Neural cell (in vitro differentiated cells): ENCODE data around the gene POU3F3. TPM values are rescaled to one million over a fixed set of nuclear protein-coding genes. Genes with fewer than 3 reads are reported as not detected.
A peak's percentile ranks its signal among the peaks of the same experiment; 100 is the strongest.

Experiments
- H2AFZ ChIP-seq: fragments of 200-600, 300-800 bp; sonication (generic), shearing (Covaris generic); 2 replicates; pipeline ENCODE4 v1.6.0; 2014; ENCODE audit warnings: low read depth, mild to moderate bottlenecking, antibody characterized with exemption, low read length, moderate library complexity
- H3F3A ChIP-seq: fragments of 200-600 bp; shearing (Covaris generic); 2 replicates; pipeline ENCODE4 v1.6.1; 2016; ENCODE audit warnings: mild to moderate bottlenecking, moderate library complexity, mixed read lengths, antibody characterized with exemption, low read length; ENCODE audit not compliant: insufficient read depth, poor library complexity, severe bottlenecking
- H3K27ac ChIP-seq: fragments of 200-600, 300-800 bp; sonication (generic), shearing (Covaris generic); 2 replicates; pipeline ENCODE4 v1.5.1; 2014; ENCODE audit warnings: mild to moderate bottlenecking, low read length, moderate library complexity
- H3K27me3 ChIP-seq: fragments of 300-800, 200-600 bp; sonication (generic), shearing (Covaris generic); 2 replicates; pipeline ENCODE4 v1.6.0; 2014; ENCODE audit warnings: mild to moderate bottlenecking, low read depth, low read length, moderate library complexity; ENCODE audit not compliant: insufficient read depth
- H3K36me3 ChIP-seq: fragments of 300-800, 200-600 bp; sonication (generic), shearing (Covaris generic); 2 replicates; pipeline ENCODE4 v1.5.1; 2014; ENCODE audit warnings: mild to moderate bottlenecking, antibody characterized with exemption, low read length, moderate library complexity; ENCODE audit not compliant: insufficient read depth
- H3K4me2 ChIP-seq: fragments of 300-800, 200-600 bp; sonication (generic), shearing (Covaris generic); 2 replicates; pipeline ENCODE4 v1.6.0; 2014; ENCODE audit warnings: mild to moderate bottlenecking, low read length
- H3K4me3 ChIP-seq: fragments of 300-800, 200-600 bp; sonication (generic), shearing (Covaris generic); 2 replicates; pipeline ENCODE4 v1.5.1; 2014; ENCODE audit warnings: mild to moderate bottlenecking, low read length, moderate library complexity
- H3K79me2 ChIP-seq: fragments of 200-600 bp; shearing (Covaris generic); replicated peaks from 2 replicates; pipeline ENCODE4 v1.6.0; 2014; ENCODE audit warnings: mild to moderate bottlenecking, low read length, moderate library complexity; ENCODE audit not compliant: insufficient read depth
- H3K9ac ChIP-seq: fragments of 300-800, 200-600 bp; sonication (generic), shearing (Covaris generic); 2 replicates; pipeline ENCODE4 v1.6.1; 2016; ENCODE audit warnings: mild to moderate bottlenecking, low read length, mixed read lengths
- H3K9me2 ChIP-seq: fragments of 200-600 bp; shearing (Covaris generic); 2 replicates; pipeline ENCODE4 v1.6.1; 2016; ENCODE audit warnings: mild to moderate bottlenecking, low read length, mixed read lengths; ENCODE audit not compliant: insufficient read depth
- H3K9me3 ChIP-seq: fragments of 200-600, 300-800 bp; sonication (generic), shearing (Covaris generic); 2 replicates; pipeline ENCODE4 v1.6.1; 2016; ENCODE audit warnings: mild to moderate bottlenecking, mixed run types, low read length, moderate library complexity, mixed read lengths
- H4K20me1 ChIP-seq: fragments of 200-600 bp; shearing (Covaris generic); 2 replicates; pipeline ENCODE4 v1.6.1; 2016; ENCODE audit warnings: mild to moderate bottlenecking, mixed run types; ENCODE audit not compliant: insufficient read depth
- CTCF ChIP-seq: fragments of 450-650 bp; IDR thresholded peaks from 2 replicates; pipeline ENCODE4 v1.5.1; 2014; ENCODE audit warnings: antibody characterized with exemption, mild to moderate bottlenecking, moderate library complexity; ENCODE audit not compliant: poor library complexity, severe bottlenecking
- EP300 ChIP-seq: fragments of 450-650 bp; conservative IDR thresholded peaks from 2 replicates; pipeline ENCODE4 v1.6.1; 2014; ENCODE audit warnings: antibody characterized with exemption, mild to moderate bottlenecking, moderate library complexity; ENCODE audit not compliant: poor library complexity, severe bottlenecking
- EZH2 ChIP-seq: fragments of 200-600, 300-800 bp; shearing (Covaris generic), sonication (generic); IDR thresholded peaks from 2 replicates; pipeline ENCODE4 v1.6.1; 2014; ENCODE audit warnings: antibody characterized with exemption, low read length, borderline replicate concordance, mild to moderate bottlenecking; ENCODE audit not compliant: insufficient read depth, poor library complexity, severe bottlenecking
- MXI1 ChIP-seq: fragments of 450-650 bp; conservative IDR thresholded peaks from 2 replicates; pipeline ENCODE4 v1.6.1; 2014; ENCODE audit warnings: antibody characterized with exemption, mild to moderate bottlenecking; ENCODE audit not compliant: poor library complexity, severe bottlenecking
- POLR2AphosphoS5 ChIP-seq: IDR thresholded peaks from 2 replicates; pipeline ENCODE4 v1.6.1; 2012
- RAD21 ChIP-seq: fragments of 450-650 bp; conservative IDR thresholded peaks from 2 replicates; pipeline ENCODE4 v1.6.1; 2014; ENCODE audit warnings: antibody characterized with exemption, mild to moderate bottlenecking, moderate library complexity
- REST ChIP-seq: IDR thresholded peaks from 2 replicates; pipeline ENCODE4 v1.6.1; 2012; ENCODE audit warnings: borderline replicate concordance
- SMC3 ChIP-seq: fragments of 450-650 bp; conservative IDR thresholded peaks from 2 replicates; pipeline ENCODE4 v1.6.1; 2014; ENCODE audit warnings: antibody characterized with exemption, mild to moderate bottlenecking, moderate library complexity; ENCODE audit not compliant: poor library complexity
- TAF1 ChIP-seq: IDR thresholded peaks from 2 replicates; pipeline ENCODE4 v1.6.1; 2012; ENCODE audit warnings: low read depth
- polyA plus RNA-seq: library from polyadenylated mRNA; depleted of rRNA; stranded (reverse); fragments of >200 nt; gene quantifications from 2 replicates; pipeline ENCODE4 v1.2.3, GENCODE V29; 2014

Gene POU3F3
- polyA plus RNA-seq, 1 donor from 2014 or later = 69.3 TPM

- Histone ChIP-seq H3K4me3 (peak overlapping the region; percentile 3), H3K9me3 (no peaks in the 10 kb centered on the region), H3K4me2 (peak overlapping the region; percentile 28), H3K9me2 (no peaks in the 10 kb centered on the region), H3K27me3 (no peaks in the 10 kb centered on the region), H3K27ac (no peak overlapping the region), H3K79me2 (peaks cover 96% of the 10 kb centered on the region), H3K9ac (peak overlapping the region; percentile 9), H3K36me3 (no peaks in the 10 kb centered on the region), H3F3A (no peaks in the 10 kb centered on the region), H4K20me1 (no peaks in the 10 kb centered on the region), H2AFZ (no peak overlapping the region)
- TF ChIP-seq REST = no peak
These were observed 13.8 kb upstream of the POU3F3 start for GRCh38 chr2:104840156-104840555.

- Histone ChIP-seq H3K27ac (peak overlapping the region; percentile 97), H4K20me1 (no peaks in the 10 kb centered on the region), H3K9me2 (no peaks in the 10 kb centered on the region), H3K9me3 (no peaks in the 10 kb centered on the region), H3K36me3 (no peaks in the 10 kb centered on the region), H3K9ac (peak overlapping the region; percentile 96), H3F3A (peaks cover 6% of the 10 kb centered on the region), H3K27me3 (no peaks in the 10 kb centered on the region), H3K79me2 (peaks cover 96% of the 10 kb centered on the region), H3K4me3 (peak overlapping the region; percentile 79), H3K4me2 (peak overlapping the region; percentile 85), H2AFZ (no peak overlapping the region)
- no peak for TF ChIP-seq EP300
- TF ChIP-seq MXI1 = no peak
- TF ChIP-seq POLR2AphosphoS5 = no peak
- TF ChIP-seq REST = no peak
- TF ChIP-seq CTCF = no peak
- TF ChIP-seq EZH2 = no peak
- TF ChIP-seq SMC3 = no peak
- TF ChIP-seq TAF1 = no peak
- no peak for TF ChIP-seq RAD21
These were observed 12.9 kb upstream of the POU3F3 start for GRCh38 chr2:104840893-104841585.
